Inflammatory macrophage treated with lipopolysaccharide for 1 hour (primary cell): ENCODE measurements around the gene MSH5.
A peak's percentile ranks its signal among the peaks of the same experiment; 100 is the strongest.
"Not testable (repeated sequence)": the region's sequence is repeated elsewhere in the genome, so short reads cannot be mapped to it uniquely, and the experiment has no call there.

ENCODE experiments used
- DNase-seq, 2 donors: peaks; one replicate each; pipeline ENCODE4 v3.0.0-alpha.2; 2020 to 2022

MSH5 gene

DNA sequence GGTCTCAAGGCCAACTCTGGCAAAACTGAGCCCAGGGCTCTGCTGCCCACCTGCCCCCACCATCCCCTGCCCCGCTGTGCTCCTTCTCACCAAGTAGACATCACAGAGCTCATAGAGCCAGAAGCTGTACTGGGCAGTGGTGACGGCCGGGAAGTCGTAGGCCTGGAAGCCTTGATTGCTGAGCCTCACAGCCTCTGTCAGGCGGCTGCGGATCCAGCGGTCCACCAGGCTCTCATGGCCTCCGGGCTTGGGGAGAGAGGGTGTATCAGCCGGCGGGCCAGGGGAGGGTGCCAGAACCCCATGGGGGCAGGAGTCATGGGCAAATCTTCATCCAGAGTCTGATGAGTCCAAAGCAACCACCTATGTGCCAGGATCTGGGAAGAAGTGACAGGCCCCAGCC, 40.1 kb downstream of the MSH5 start:
- no peak for DNase-seq

DNA sequence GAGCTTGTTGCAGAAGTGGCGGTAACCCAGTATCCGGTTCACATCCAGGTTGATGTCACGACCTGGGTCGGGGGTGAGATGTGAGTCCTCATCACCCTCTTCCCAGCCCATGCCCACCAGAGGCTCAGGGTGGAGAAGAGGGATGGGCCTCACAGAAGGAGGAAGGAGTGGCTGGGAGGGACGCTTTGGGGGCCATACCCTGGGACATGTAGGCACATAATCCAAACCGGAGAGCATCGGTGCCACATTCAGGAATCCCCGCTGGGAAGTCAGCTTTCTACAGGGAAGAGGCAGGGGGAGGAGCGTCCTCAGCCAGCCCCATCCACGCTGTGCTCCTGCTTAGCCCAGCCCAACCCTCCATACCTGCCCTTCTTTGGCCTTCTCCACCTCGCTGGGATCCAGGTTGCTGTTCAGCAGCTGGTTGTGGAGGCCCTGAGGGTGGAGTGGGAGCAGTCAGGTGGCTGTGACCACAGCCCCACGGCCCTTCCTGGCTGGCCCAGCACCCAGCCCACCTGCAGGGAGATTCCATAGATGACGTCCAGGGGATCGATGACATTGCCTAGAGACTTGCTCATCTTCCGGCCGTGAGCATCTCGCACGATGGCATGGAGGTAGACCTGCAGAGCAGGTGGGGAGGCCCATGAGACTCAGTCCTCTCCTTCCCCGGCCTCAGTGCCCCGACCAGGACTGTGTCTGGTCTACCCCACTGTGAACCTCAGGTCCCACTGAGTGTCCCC, 40.9 kb downstream of the MSH5 start:
- DNase-seq: no peak

DNA sequence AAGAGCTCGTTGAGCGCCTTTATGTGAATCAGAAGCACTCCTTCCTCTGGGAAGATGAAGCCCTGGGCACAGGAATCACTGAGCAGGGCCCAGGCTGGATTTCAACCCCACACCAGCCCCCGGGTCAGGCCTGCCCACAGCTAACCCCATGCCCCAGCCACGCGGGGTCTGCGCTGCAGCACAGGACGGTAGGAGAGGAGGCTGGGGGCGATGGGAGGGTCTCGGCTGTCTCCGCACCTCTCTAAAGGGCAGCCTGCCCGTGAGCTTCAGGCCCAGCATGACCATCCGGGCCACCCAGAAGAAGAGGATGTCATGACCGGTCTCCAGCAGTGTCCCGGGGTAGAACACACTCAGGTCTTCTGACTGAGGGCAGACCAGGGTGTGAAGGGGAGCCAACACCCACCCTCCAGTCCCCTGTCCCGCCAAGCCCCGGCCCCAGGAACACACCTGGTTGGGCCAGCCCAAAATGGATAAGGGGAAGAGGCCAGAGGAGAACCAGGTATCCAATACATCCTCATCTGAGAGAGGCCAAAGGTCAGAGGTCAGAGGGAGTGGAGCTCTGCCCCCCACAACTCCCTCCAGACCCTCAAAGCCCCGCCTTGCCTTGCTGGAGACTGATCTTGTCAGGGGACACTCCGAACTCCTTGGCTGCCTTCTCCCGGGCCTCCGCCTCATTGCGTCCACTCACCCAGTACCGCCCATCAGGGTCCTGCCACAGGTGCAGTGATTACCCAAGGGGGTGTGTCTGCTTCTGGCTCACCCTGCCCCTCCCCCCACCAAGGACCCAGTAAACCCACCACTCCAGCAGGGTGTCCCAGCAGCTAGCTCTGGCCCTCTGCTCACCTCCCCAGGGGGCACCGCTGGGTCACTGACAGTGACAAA, 41.7 kb downstream of the MSH5 start:
- DNase-seq: no peak

DNA sequence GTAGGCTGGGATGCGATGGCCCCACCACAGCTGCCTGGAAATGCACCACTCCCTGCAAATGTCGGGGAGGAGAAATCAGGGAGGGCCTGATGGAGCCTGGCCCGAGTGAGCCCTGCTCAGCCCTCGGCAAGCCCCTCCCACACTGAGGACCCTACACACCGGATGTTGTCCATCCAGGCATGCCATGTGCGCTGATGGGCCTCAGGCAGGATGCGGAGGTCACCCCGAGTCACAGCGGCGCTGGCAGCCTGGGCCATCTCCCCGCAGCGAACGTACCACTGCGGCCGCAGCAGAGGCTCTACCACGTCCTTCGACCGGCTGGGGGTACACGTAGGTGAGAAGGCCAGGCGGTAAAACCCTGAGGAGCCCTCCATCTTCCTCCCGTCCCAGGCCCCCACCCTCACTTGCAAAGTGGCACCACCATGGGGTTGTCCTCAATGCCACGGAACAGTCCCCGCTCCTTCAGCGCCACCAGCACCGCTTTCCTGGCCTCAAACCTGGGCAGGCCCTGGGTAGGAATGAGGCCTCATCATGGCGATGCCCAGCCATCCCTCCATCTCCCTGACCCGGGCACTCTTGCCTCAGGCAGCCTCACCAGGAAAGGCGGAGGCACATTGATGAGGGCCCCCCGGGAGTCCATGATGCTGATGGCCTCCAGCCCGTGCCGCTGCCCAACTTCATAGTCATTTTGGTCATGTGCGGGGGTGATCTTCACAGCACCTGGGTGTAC, 42.5 kb downstream of the MSH5 start:
- DNase-seq: no peak

DNA sequence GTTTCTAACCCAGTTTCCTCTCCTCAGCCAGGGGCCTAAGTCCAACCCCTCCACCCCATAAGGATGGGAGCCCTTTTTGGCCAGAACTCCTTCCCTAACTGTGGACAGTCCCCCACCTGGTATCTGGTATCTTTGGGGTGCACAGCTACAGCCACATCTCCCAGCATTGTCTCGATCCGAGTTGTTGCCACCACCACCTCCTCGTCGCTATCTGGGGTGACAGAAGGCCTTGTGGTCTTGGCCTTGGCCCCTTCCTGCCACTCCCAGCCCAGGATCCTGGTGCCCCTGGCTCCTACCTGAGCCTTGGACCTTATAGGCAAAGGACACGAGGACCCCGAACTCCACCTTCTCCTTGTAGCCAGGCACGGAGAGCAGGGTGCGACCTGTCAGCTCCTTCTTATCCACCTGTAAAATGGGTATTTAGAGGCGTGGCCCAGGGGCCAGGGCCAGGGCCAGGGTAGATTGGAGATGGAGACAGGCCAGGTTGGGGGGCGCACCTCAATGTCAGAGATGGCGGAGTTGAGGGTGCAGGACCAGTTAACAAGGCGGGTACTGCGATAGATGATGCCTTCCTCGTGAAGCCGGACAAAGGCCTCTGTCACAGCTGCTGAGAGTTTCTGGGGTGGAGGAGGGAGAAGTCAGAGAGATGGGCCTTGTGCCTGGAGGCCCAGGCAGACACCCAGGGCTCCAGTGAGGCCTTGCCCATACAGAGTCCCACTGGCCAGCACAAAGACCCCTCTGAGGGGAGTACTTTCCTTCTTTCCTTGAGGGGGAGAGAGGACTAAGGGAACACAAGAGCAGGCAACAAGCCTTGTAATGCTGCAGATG, 44.5 kb downstream of the MSH5 start:
- no peak for DNase-seq

DNA sequence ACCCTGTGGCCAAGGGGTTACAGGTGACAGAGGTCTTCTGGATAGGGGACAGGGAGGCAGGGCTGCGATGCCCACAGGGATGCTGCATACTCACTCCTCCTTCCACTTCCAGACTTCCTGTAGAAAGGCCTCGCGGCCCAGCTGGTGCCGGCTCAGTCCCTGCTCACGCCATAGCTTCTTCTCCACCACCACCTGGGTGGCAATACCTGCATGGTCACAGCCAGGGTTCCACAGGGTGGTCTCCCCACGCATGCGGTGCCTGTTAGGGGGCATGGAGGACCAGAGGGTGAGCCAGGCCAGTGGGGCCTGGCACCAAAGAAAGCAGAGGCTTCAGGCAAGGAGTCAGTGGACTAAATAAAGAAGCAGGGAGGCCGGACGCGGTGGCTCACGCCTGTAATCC, 45.7 kb downstream of the MSH5 start:
- DNase-seq: no peak

DNA sequence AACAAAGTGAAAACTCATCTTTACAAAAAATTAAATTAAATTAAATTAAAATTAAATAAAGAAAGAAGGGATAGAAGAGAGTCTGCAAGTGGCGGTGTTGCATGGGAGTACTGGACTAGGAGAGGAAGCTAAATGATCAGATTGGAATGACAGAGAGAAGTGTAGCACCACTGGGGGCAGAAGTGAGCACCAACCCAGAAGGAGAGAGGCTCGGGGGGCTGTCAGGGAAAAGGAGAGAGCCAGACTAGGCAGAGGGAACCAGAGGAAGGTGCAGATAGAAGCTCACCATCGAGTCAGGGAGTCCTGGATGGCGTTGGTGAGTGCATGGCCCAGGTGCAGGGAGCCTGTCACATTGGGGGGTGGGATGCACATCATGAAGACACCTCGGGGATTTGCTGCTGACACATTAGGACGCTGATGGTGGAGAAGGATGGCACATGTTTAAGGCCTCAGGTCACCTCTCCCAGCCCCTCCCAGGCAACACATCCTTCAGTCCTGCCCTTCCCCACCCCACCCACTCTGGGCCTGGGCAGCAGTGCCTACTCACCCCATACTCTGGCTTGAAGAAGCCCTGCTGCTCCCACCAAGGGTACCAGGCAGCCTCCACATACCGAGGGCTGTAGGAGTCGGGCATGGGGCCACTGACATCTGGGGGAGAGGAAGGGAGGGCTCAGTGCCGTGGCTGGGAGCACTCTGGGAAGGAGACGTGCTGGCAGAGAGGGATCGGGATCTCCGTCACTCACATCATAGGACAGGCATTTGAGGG, 51.7 kb downstream of the MSH5 start:
- peak in 1 of 2 donors; percentile 54 for DNase-seq

DNA sequence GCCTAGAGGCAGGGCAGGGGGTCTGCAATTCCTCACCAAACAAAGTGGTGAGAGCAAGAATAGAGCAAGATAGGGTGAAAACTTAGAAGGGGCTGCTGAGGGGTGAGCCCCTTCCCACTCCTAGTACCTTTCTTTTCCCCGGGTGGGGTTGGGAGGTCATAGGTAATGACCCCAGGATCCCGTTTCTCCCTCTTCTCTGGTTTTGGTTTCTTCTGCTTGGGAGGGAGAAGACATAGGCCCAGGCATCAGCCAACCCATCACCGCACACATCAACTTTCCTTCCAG, 52.2 kb downstream of the MSH5 start:
- DNase-seq: no peak

DNA sequence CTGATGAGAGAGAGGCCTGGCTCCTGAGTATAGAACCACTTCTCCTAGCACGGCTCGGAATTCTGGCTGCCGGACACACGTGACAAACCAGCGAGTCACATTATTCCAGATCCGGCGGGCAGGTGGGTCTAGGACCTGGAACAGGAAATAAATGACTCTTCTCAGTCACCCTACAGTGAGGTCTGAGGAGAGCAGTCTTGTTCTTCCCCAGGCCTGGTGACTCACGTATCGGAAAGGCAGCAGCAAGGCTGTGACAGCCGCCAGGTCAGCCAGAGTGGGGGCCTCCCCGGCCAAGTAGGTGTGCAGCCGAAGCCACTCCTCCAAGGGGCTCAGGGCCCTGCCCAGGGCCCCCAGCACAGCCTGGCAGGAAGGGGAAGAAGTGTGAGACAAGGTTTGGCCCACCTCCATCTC, 53.0 kb downstream of the MSH5 start:
- DNase-seq: no peak

DNA sequence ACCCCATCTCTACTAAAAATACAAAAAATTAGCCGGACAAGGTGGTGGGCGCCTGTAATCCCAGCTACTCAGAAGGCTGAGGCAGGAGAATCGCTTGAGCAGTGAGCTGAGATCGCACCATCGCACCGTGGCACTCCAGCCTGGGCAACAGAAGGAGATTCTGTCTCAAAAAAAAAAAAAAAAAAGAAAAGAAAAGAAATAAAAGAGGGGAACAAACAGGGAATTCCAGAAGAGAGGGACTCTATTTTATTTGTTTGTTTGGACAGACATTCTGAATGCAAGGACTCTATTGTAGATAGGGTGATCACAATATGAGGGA, 54.1 kb downstream of the MSH5 start:
- DNase-seq: not testable (repeated sequence)

DNA sequence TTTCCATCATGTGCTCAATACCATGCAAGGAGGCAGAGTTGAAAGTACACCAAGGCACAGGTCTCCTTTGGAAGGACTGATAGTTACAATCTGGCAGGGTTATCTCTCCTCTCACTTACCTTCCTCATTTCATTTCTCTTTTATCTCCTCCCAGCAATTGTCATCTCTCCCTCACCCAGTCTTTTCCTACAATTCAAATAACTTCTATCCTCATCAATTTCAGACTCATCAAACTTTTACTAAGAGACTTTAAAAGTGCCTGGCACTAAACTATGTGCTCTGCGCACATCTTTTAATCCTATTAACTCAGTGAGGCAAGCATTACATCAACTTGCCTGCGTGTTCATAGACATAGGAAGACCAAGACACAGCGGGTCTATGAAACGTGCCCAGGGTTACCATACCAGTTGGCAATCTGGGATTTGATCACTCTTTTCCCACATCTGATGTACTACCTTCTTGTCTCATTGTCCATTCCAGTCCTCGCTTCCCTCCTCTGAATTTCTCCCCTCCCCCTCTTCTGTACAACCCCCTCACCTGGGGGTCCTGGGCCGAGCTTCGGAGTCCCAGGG, 54.6 kb downstream of the MSH5 start:
- DNase-seq: peak in 1 of 2 donors; percentile 12

DNA sequence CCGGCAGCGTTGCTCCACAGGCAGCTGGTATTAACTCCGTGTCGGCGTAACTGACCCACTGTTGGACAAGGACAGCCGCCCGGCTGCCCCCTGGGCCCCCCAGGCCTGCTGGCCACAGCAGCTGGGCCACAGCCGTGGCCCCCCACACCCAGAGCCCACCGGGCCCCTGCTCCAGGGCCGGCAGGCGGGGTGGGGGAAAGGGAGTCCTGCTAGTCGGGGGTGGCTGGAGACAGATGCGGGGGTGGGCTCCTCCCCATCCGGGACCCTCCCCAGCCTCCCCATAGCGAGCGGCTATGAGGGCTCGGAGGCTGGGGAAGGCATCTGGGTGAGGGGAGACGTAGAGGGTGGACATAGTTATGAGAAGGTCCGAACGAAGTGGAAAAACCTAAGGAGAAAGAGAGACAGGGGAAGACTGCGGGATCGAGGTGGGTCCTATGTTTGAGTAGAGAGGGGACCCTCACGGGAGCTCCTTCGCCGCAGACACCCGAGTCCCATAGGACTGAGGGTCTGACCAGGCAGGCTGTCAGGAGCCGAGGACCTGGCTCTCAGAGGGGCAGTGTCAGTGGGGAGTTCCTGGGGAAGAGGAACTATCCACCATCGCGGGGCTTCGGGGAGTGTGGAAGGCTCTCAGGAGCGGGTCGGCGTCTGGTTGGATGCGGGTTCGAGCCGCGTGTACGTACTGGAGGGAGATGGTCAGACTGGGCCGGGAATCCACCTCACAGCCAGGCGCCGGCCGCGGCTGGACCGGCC, 55.2 kb downstream of the MSH5 start:
- DNase-seq: peak; percentile 59 to 62

DNA sequence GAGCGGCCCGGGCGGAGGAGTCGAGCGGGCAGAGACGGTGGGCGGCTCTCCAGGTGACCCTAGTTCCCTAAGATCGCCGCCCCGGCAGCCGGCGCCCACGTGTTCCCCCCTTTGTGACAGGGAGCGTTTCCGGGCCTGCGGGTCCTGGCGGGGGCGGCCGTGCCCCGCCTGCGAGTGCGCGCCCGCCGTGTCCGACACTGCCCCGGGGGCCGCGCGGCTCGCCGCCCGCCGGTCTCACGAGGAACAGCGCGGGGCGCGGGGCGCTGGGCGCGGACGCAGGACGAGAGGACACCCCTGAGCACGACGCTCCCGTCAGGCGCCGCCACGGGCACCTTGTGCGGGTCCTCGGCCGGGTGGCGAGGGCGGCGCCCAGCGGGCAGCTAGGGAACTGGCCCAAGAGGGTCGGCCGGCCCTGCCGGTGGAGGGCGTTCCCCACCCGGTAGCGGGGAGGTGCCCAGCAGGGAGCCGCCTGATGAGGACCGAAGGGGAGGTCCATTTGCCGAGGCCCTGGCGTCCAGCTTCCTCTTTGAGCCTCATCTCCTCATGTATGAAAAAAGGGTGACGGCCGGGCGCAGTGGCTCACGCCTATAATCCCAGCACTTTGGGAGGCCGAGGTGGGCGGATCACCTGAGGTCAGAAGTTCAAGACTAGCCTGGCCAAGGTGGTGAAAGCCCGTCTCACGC, 56.0 kb downstream of the MSH5 start, which contains the start of gene VARS1:
Gene VARS1 (minus strand): TSS at position 137 of the 683 bp plus-strand sequence. CDS start 535 bp downstream, outside the sequence.
- peak; percentile 96 for DNase-seq

DNA sequence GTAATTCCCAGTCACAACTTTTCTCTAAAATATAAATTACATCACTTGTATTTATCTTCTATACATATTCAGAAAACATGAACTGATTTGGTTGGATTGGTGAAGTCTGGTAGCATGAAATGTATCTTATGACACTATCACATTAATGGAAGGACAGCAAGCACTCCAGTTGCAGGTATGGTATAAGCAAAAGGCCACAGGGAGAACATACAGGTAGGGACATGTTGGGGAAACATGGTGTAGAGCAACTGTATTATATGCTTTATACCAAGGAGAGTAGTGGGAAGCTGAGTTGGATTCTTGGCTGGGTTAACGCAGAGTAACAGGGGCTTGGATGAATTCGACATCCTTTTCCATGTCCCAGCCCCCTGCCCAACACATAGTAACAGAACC, 57.2 kb downstream of the MSH5 start:
- no peak for DNase-seq

DNA sequence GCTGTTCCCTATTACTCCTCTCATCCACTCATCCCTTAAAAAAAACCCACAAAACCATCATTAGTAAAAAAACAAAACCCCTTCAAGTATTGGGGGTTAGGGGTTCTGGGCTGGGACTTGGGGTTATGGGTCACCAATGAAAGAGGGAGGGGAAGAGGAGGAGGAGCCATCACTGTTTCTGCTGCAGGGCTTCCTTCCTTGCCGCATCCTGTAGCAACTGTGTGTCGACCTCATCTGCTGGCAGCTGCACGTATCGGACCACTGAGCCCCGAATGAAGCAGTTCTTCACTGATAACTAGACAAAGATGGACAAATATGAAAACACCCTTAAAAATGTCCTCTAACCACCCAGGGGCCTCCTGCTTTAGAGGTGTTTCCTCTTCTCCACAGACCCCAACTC, 57.8 kb downstream of the MSH5 start:
- no peak for DNase-seq

DNA sequence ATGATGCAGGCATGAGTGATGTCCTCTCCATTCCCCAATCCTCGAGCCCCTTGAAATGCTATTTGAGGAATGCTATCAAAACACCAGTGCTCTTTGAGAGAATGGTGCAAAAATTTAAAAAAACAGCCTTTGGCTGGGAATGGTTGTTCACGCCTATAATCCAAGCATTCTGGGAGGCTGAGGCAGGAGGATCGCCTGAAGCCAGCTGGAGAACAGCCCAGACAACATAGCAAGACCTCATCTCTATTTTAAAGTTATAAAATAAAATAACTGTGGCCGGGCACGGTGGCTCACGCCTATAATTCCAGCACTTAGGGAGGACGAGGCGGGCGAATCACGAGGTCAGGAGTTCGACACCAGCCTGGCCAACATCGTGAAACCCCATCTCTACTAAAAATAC, 60.0 kb downstream of the MSH5 start:
- no peak for DNase-seq

DNA sequence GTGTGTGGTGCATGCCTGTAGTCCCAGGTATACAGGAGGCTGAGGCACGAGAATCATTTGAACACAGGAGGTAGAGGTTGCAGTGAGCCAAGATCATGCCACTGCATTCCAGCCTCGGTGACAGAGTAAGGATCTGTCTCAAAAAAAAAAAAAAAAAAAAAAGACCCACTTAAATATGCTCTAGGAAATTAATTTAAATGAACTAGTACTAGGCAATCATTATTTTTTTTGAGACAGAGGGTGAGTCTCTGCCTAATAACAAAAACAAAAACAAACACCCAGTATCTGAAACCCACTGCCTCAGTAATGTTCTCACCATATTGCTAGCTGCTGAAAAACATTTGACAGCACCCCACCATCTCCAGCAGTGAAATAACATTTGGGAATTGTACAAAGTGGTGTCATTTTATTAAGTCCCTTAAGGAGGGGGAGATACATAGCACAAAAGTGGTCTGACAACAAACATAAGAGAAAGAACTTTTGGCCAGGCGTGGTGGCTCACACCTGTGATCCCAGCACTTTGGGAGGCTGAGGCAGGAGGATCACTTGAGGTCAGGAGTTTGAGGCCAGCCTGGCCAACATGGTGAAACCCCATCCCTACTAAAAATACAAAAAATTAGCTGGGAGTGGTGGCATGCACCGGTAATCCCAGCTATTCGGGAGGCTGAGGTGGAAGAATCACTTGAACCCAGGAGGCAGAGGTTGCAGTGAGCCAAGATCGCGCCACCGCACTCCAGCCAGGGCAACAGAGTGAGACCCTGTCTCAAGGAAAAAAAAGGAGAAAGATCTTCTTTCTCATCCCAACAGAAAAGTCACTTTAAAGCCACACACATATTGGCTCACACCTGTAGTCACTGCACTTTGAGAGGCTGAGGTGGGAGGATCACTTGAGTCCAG, 61.5 kb downstream of the MSH5 start:
- DNase-seq: not testable (repeated sequence)

DNA sequence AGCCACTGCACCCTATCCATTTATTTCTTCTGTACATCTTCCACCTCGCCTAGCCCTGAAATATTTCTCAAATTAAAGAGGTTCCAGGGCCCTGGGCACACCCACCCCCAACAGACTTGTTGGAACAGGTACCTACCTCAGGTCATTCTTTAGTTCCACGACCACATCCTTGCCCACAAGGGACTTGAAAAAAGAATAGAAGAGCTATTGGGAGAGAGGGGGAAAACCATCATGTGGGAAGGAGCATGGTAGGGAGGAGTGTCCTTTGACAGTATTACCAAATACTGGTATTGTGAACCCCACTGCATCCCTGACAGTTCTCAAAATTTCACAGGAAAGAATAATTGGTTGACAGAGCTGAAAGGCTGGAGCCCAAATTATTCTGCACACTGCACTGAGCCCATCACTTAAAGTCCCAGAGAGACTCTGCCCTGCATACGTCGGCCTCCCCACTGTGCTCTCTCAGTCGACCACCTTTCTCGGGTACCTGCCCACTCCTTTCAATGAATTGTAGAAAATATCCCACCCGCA, 66.2 kb downstream of the MSH5 start:
- DNase-seq: no peak
